Endothelial cell (in vitro differentiated cells): ENCODE results near the gene XPC. TPM values are rescaled to one million over a fixed set of nuclear protein-coding genes. Genes with fewer than 3 reads are reported as not detected.

Experiments
- DNase-seq: peaks from one replicate; pipeline ENCODE4 v3.0.0; 2021; ENCODE audit warnings: low spot score
- H3K27ac Mint-ChIP-seq: one replicate; pipeline ENCODE4 v1.8.0; 2021; ENCODE audit warnings: mixed read lengths, inconsistent platforms; ENCODE audit not compliant: unreplicated experiment
- H3K27me3 Mint-ChIP-seq: one replicate; pipeline ENCODE4 v1.8.0; 2021; ENCODE audit warnings: mild to moderate bottlenecking, moderate library complexity, mixed read lengths, inconsistent platforms; ENCODE audit not compliant: unreplicated experiment
- H3K36me3 Mint-ChIP-seq: one replicate; pipeline ENCODE4 v1.8.0; 2021; ENCODE audit warnings: mild to moderate bottlenecking, low read depth, mixed read lengths, inconsistent platforms; ENCODE audit not compliant: unreplicated experiment
- H3K4me1 Mint-ChIP-seq: one replicate; pipeline ENCODE4 v1.8.0; 2021; ENCODE audit warnings: mild to moderate bottlenecking, mixed read lengths, inconsistent platforms; ENCODE audit not compliant: unreplicated experiment
- H3K4me3 Mint-ChIP-seq: one replicate; pipeline ENCODE4 v1.8.0; 2021; ENCODE audit warnings: mild to moderate bottlenecking, mixed read lengths, inconsistent platforms; ENCODE audit not compliant: unreplicated experiment
- H3K9me3 Mint-ChIP-seq: one replicate; pipeline ENCODE4 v1.8.0; 2021; ENCODE audit warnings: mixed read lengths, inconsistent platforms; ENCODE audit not compliant: unreplicated experiment
- CTCF ChIP-seq: fragments of 200-600 bp; sonication (generic); IDR thresholded peaks from one replicate; pipeline ENCODE4 v1.5.0; 2021; ENCODE audit warnings: antibody characterized with exemption; ENCODE audit not compliant: unreplicated experiment
- total RNA-seq: library from RNA; stranded (reverse); fragmentation: NEBNext Ultra II Directional; extraction: Animal tissue kit (Norgen Biotek cat#: 25700); gene quantifications from one replicate; pipeline ENCODE4 v1.2.1, GENCODE V29; 2021; ENCODE audit not compliant: unreplicated experiment

The XPC gene
- total RNA-seq, 1 donor from 2014 or later = 35.6 TPM

GRCh38 chr3:14143271-14144225 lies 34.9 kb downstream of the XPC start:
- Mint-ChIP-seq H3K4me1 (peaks cover 10% of the 10 kb centered on the region), H3K4me3 (no peak overlapping the region), H3K36me3 (peaks cover 56% of the 10 kb centered on the region)

GRCh38 chr3:14142567-14143270 lies 35.7 kb downstream of the XPC start:
- no peak for TF ChIP-seq CTCF
- H3K9me3 Mint-ChIP-seq = no peaks in the 10 kb centered on the region
- peaks cover 7% of the 10 kb centered on the region for H3K27me3 Mint-ChIP-seq
- H3K36me3 Mint-ChIP-seq = peaks cover 62% of the 10 kb centered on the region
- H3K27ac Mint-ChIP-seq = peak overlapping the region; percentile 63
- DNase-seq = no peak
- peaks cover 10% of the 10 kb centered on the region for H3K4me1 Mint-ChIP-seq
- no peak overlapping the region for H3K4me3 Mint-ChIP-seq

More at GRCh38 chr3:14143271-14144225, 34.9 kb downstream of the XPC start:
- Mint-ChIP-seq H3K27me3 (peaks cover 2% of the 10 kb centered on the region), H3K9me3 (no peaks in the 10 kb centered on the region), H3K27ac (peak overlapping the region; percentile 100)
- DNase-seq = no peak
- TF ChIP-seq CTCF = no peak

GRCh38 chr3:14141602-14142341 lies 36.6 kb downstream of the XPC start:
- no peaks in the 10 kb centered on the region for H3K9me3 Mint-ChIP-seq
- no peak for DNase-seq
- TF ChIP-seq CTCF = no peak
- H3K4me1 Mint-ChIP-seq = peaks cover 10% of the 10 kb centered on the region
- H3K27ac Mint-ChIP-seq = peak overlapping the region; percentile 74
- peak overlapping the region; percentile 9 for H3K4me3 Mint-ChIP-seq
- H3K27me3 Mint-ChIP-seq = peaks cover 7% of the 10 kb centered on the region
- peaks cover 58% of the 10 kb centered on the region for H3K36me3 Mint-ChIP-seq

GRCh38 chr3:14141144-14141543 lies 37.3 kb downstream of the XPC start:
- Mint-ChIP-seq H3K9me3 (no peaks in the 10 kb centered on the region), H3K27ac (no peak overlapping the region), H3K4me1 (peaks cover 10% of the 10 kb centered on the region), H3K4me3 (no peak overlapping the region), H3K27me3 (peaks cover 7% of the 10 kb centered on the region), H3K36me3 (peaks cover 55% of the 10 kb centered on the region)
- no peak for DNase-seq
- TF ChIP-seq CTCF = no peak
